GM12801 (cell line): ENCODE measurements around the gene KCNRG.

Experiments
- TF ChIP-seq, protein P1 (sequence below): IDR thresholded peaks from one replicate; pipeline ENCODE4 v1.5.1; 2011; ENCODE audit warnings: control low read depth; ENCODE audit not compliant: insufficient read length; ENCODE audit errors: extremely low read depth

The KCNRG gene

DNA sequence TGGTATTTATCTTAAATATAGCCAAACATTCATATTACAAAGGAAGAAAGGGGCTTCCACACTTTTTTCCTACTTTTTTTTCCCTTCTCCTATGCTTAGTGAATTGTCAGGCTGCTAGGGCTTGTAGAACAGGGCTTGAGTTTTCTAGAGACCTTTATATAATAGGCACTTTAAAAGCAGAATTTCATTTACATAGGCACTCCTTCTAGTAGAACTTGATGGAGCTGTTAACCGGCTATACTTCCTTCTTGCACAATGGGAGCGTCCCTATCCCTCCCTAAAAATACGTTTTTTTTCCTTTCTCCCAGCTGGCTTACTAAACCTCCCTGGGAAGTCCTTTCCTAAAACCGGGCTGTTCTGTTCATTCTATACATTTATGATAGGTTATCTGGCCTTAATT, 17.3 kb upstream of the KCNRG start:
- TF ChIP-seq, protein P1, sequence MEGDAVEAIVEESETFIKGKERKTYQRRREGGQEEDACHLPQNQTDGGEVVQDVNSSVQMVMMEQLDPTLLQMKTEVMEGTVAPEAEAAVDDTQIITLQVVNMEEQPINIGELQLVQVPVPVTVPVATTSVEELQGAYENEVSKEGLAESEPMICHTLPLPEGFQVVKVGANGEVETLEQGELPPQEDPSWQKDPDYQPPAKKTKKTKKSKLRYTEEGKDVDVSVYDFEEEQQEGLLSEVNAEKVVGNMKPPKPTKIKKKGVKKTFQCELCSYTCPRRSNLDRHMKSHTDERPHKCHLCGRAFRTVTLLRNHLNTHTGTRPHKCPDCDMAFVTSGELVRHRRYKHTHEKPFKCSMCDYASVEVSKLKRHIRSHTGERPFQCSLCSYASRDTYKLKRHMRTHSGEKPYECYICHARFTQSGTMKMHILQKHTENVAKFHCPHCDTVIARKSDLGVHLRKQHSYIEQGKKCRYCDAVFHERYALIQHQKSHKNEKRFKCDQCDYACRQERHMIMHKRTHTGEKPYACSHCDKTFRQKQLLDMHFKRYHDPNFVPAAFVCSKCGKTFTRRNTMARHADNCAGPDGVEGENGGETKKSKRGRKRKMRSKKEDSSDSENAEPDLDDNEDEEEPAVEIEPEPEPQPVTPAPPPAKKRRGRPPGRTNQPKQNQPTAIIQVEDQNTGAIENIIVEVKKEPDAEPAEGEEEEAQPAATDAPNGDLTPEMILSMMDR, result no peak

DNA sequence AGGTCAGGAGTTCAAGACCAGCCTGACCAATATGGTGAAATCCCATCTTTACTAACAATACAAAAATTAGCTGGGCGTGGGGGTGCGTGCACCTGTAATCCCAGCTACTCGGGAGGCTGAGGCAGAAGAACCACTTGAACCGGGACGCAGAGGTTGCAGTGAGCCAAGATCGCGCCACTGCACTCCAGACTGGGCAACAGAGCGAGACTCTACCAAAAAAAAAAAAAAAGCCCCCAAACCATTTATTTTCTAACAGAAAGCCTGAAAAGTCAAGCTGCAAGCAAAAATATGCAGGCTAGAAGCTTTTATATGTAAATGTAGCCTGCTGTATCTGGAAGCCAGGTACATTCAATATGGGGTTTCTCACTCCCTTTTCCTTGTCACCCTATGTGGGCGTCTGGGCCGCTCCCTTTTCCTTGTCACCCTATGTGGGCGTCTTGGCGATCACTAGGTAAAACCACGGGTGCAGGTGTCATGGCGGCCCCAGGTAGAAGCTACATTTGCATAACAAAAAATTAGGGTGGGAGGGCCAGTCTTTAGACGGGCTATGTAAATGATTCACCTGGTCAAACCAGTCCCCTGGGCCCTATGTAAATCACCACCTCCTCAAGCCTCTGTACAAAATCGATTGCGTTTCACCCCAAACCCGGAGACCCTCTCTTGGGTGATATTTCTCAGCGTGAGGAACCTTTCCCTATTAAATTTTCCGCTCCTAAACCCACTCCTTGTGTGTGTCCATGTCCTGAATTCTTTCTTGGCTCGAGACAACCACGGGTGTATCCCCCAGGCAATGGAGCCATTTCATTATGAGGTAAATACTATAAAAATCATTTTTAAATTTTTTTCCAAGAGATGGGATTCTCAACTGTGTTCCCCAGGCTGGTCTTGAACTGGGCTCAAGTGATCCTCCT, 16.3 kb upstream of the KCNRG start:
- TF ChIP-seq, protein P1, result no peak

DNA sequence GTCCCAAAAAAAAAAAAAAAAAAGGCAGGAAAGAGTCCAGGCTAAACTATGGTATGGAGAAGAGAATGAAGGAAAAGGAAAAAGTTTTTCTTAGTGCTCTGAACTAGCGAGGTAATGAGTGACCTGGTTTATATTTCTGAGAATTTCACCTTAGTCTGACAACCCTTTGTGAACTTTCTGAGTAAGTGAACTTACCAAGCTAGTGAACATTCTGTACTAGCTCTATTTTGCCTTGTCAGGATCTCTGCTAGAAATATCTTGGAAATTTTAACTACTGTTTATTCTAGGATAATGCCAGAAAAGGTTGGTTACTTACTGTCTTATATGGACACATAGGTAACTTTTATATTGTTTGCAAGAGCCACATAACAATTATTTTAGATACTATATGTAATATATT, 14.0 kb upstream of the KCNRG start:
- TF ChIP-seq, protein P1, result no peak

DNA sequence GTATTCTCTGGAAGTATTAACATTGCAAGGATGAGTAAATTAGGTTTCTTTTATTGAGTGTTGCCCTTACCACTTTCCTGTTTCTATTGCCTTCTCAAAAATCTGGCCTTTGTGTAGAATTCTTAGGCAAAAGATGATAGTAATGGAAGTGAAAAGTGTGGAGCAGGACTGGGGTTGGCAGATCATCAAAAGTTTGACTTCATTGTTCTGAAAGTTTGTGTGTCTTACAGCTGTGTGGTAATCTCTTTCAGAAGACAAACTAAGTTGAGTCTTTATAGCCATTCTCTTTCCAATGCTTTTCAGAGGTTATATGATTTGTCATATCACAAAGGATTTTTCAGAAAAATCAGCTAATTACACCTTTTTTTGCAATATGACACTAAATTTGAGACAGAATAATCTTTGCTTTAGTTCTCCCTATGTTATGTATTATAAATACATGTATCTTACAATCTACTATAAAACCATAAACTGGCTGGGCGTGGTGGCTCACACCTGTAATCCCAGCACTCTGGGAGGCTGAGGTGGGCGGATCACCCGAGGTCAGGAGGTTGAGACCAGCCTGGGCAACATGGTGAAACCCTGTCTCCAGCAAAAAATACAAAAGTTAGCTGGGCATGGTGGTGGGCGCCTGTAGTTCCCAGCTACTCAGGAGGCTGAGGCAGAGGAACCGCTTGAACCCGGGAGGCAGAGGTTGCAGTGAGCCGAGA, 8.7 kb upstream of the KCNRG start:
- TF ChIP-seq, protein P1, result no peak

DNA sequence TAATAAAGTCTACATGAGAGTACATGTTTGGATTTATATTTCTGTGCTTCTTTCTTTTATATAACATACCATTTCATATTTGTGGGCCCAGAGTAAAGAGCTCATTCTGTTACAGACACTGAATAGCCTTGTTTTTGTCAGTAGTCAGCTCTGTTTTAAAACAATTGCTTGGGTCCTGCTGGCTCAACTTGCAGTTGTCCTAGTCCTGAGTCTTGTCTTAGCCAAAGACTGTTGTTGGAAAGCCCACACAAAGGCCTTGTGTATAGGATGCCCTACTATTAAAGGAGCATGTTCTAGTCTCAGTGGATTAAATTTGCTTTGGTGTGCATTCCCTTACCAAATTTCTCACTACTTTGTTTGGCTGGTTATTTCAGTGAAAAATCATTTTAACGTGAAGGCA, 3.8 kb upstream of the KCNRG start:
- TF ChIP-seq, protein P1, result no peak

DNA sequence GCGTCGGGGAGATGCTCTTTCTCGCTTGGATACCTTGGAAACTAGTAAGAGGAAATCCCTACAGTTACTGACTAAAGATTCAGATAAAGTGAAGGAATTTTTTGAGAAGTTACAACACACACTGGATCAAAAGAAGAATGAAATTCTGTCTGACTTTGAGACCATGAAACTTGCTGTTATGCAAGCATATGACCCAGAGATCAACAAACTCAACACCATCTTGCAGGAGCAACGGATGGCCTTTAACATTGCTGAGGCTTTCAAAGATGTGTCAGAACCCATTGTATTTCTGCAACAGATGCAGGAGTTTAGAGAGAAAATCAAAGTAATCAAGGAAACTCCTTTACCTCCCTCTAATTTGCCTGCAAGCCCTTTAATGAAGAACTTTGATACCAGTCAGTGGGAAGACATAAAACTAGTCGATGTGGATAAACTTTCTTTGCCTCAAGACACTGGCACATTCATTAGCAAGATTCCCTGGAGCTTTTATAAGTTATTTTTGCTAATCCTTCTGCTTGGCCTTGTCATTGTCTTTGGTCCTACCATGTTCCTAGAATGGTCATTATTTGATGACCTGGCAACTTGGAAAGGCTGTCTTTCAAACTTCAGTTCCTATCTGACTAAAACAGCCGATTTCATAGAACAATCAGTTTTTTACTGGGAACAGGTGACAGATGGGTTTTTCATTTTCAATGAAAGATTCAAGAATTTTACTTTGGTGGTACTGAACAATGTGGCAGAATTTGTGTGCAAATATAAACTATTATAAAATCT, 2.7 kb upstream of the KCNRG start:
- TF ChIP-seq, protein P1, result no peak

DNA sequence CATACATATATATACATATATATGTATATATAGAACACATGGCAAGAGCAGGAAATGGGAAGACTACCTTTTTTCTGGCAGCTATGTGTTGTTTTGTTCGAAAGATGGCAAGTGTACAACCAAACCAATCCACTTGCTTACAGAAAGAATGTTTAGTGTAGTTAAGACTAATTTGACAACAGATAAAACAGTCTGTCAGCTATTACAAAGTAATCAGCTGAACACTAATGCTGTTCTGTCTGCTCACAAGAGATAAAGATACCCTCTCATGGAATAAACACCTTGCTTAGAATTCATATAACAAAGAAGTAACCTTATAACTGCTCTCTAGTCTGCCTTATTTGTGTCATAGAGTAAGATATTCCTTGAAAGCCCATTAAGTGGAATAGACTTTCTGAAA, 858 bp upstream of the KCNRG start:
- TF ChIP-seq, protein P1, result no peak
